Measurements from ENCODE around the gene PTPN6. TPM values are rescaled to one million over a fixed set of nuclear protein-coding genes. Genes with fewer than 3 reads are reported as not detected.

PTPN6 gene
- total and polyA plus RNA-seq, 9 of the 15 experiments (the other 6 are each of a cell fraction or from before 2014, with no cell fraction given): 1.5 to 5.1 (median 3.9) TPM

GRCh38 chr12:6965026-6965661, 14.0 kb downstream of the PTPN6 start (continued):
- TF ChIP-seq NKRF (IDR thresholded peaks at IDR 0.05; ENCODE audit: borderline replicate concordance) (peak; percentile 35; the same call in 1 of the 2 replicates), ESRRB (CRISPR knock-in tag; IDR thresholded peaks at IDR 0.05; ENCODE audit: borderline replicate concordance) (no peak), SRF (CRISPR knock-in tag; IDR thresholded peaks at IDR 0.05) (no peak), HDAC6 (IDR thresholded peaks at IDR 0.05; ENCODE audit: low read depth, low read length) (no peak), E2F6 (IDR thresholded peaks at IDR 0.05; ENCODE audit: borderline replicate concordance in 1 of 2, extremely low read depth in 1 of 2, insufficient read depth in 1 of 2, insufficient read length in 1 of 2, low read depth in 1 of 2, low read length in 1 of 2, poor library complexity in 1 of 2, severe bottlenecking in 1 of 2) (peak; percentile 64 to 68), THRA (IDR thresholded peaks at IDR 0.05) (no peak), PPARD (CRISPR knock-in tag; IDR thresholded peaks at IDR 0.05) (no peak), U2AF1 (optimal IDR thresholded peaks at IDR 0.05; ENCODE audit: low read depth, low read length) (no peak), ZNF197 (CRISPR knock-in tag; IDR thresholded peaks at IDR 0.05; ENCODE audit: low read depth) (no peak), FOXK1 (CRISPR knock-in tag; IDR thresholded peaks at IDR 0.05; ENCODE audit: borderline replicate concordance) (no peak), ZNF184 (CRISPR knock-in tag; IDR thresholded peaks at IDR 0.05) (no peak), GATAD2B (IDR thresholded peaks at IDR 0.05; ENCODE audit: borderline replicate concordance) (no peak), ZNF175 (CRISPR knock-in tag; IDR thresholded peaks at IDR 0.05; ENCODE audit: low read depth) (no peak), CREB5 (CRISPR knock-in tag; IDR thresholded peaks at IDR 0.05) (no peak), HNRNPUL1 (IDR thresholded peaks at IDR 0.05; ENCODE audit: low read length) (no peak), LEF1 (IDR thresholded peaks at IDR 0.05) (no peak), ZNF778 (CRISPR knock-in tag; IDR thresholded peaks at IDR 0.05) (no peak), ZBTB12 (CRISPR knock-in tag; IDR thresholded peaks at IDR 0.05) (no peak), ELF4 (CRISPR knock-in tag; IDR thresholded peaks at IDR 0.05) (no peak), ARID2 (IDR thresholded peaks at IDR 0.05) (no peak), RFX5 (IDR thresholded peaks at IDR 0.05; ENCODE audit: low read depth, low read length) (no peak), RUNX1 (IDR thresholded peaks at IDR 0.05; ENCODE audit: low read depth) (no peak)

Measured in K562 (cell line).